Gastroesophageal sphincter (tissue), 4 donors: ENCODE data around the gene P3H1. TPM values are rescaled to one million over a fixed set of nuclear protein-coding genes. Genes with fewer than 3 reads are reported as not detected.

ENCODE experiments used
- ATAC-seq: fragments of 150-250 bp; one replicate; pipeline ENCODE4 v1.9.1; 2016; ENCODE audit warnings: mild to moderate bottlenecking, moderate library complexity
- H3K27ac ChIP-seq, 4 donors: fragments of 200-600 bp; sonication (generic) in 3 of 4; 1 replicate in 3 of 4; 2 replicates in 1 of 4; pipeline ENCODE4 v1.5.1; 2016 to 2019
- H3K27me3 ChIP-seq: fragments of 200-600 bp; sonication (generic); one replicate; pipeline ENCODE4 v1.5.1; 2019
- H3K36me3 ChIP-seq, 2 donors: fragments of 200-600 bp; sonication (generic); one replicate each; pipeline ENCODE4 v1.5.1; 2019; ENCODE audit warnings: control low read depth in 1 of 2
- H3K4me1 ChIP-seq, 3 donors: fragments of 200-600 bp; sonication (generic); 1 replicate in 2 of 3; 2 replicates in 1 of 3; pipeline ENCODE4 v1.5.1; 2016 to 2019; ENCODE audit warnings: control low read depth in 2 of 3
- H3K4me3 ChIP-seq, 2 donors: fragments of 200-600 bp; sonication (generic); one replicate each; pipeline ENCODE4 v1.5.1; 2019; ENCODE audit warnings: mild to moderate bottlenecking in 1 of 2, moderate library complexity in 1 of 2
- H3K9me3 ChIP-seq, 3 donors: fragments of 200-600 bp; sonication (generic); one replicate each; pipeline ENCODE4 v1.5.1; 2017 to 2019; ENCODE audit warnings: control low read depth in 2 of 3
- EP300 ChIP-seq: sonication (generic); formaldehyde crosslinking; IDR thresholded peaks from one replicate; pipeline ENCODE4 v1.6.1; 2017; ENCODE audit warnings: antibody characterized with exemption, mild to moderate bottlenecking
- POLR2A ChIP-seq, 2 donors: fragments of 450-650 bp; IDR thresholded peaks; one replicate each; pipeline ENCODE4 v1.6.1; 2017; ENCODE audit warnings: antibody characterized with exemption in 2 of 2, mild to moderate bottlenecking in 2 of 2, moderate library complexity in 1 of 2
- POLR2AphosphoS5 ChIP-seq: sonication (generic); formaldehyde crosslinking; IDR thresholded peaks from one replicate; pipeline ENCODE4 v1.6.1; 2017; ENCODE audit warnings: antibody characterized with exemption
- WGBS, 2 donors: methylation state at CpG; one replicate each; pipeline ENCODE4 v1.1.5; 2018; ENCODE audit warnings: low coverage in 1 of 2; 5-methylcytosine and 5-hydroxymethylcytosine counted together
- total RNA-seq, 4 donors: library from RNA; depleted of rRNA; stranded (reverse); fragments of >200 nt; gene quantifications; one replicate each; pipeline ENCODE4 v1.1.0, GENCODE V29; 2016
- TF ChIP-seq, protein P1 (sequence below), 4 experiments: fragments of 200-600 bp in 2 of 4; fragments of 450-650 bp in 2 of 4; sonication (generic) in 1 of 4; IDR thresholded peaks; one replicate each; pipeline ENCODE4 v1.5.1; 2017 to 2019; ENCODE audit warnings: antibody characterized with exemption in 4 of 4, mild to moderate bottlenecking in 2 of 4, moderate library complexity in 2 of 4

The P3H1 gene
- total RNA-seq, 4 donors from 2014 or later, result 21.7 to 27.4 (median 23.0) TPM

DNA sequence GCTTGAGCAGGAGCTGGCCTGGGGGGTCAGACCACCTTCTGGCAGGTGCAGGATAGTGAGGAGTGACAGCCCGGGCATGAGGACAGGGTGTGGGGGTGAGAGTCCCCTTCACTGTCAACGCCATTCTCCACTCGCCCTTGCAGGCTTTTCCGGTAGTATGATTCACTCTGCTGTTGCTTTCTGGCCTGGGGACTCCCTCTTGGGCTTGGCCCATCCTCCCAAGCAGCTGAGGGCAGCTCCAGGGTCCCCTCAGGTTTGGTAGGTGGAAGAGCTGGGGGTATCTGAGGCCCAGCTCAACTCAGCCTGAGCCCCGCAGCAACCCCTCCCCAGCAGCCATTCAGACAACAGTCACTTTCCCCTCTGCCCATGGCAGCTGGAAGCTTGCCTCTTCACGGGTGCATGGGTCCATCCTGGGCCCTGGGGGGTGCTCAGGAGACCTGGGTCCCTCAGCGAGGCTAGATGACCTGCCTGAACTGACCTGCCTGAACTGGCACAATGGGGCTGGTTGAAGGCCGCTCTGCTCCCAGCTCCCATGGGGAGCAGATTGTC, 28.1 kb downstream of the P3H1 start:
- Histone ChIP-seq H3K36me3 (no peaks in the 10 kb centered on the region), H3K9me3 (no peaks in the 10 kb centered on the region), H3K4me3 (no peak overlapping the region), H3K27me3 (peaks cover 7% of the 10 kb centered on the region), H3K4me1 (no peaks in the 10 kb centered on the region), H3K27ac (no peak overlapping the region)
- WGBS, 2 donors, result no CpG with 5 or more reads among the region's 8 CpGs
- TF ChIP-seq POLR2AphosphoS5 (no peak), EP300 (no peak)
- ATAC-seq, result no peak

DNA sequence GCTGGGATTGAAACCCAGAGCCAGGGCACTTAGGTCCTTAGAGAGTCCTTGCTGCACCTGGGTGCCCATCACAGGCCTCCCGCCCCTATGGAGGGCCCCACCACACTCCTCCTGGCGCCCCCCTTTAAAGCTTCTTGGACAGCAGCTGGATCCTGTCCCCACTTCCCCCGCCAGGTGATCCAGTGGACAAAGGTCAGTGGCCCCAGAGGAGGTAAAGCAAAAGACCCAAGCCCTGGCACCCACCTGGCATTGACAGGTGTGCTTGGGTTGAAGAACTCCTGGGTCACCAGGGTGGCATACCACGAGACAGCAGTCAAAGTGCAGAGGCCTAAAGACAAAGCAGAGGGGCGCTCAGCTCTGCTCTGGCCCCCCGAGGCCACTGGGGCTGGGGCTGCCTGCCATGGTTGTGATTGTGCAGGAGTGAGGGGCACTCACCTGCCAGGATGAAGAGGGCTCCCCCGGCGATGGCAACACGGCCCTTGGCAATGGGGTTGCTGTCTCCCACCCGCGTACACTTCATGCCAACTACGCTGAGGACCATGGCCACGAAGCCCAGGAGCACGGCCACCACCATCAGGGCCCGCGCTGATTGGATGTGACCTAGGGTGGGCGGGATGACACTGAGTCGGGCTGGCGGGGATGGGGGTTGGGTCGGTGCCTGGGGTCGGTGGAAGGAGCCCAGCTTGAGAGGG, 28.7 kb downstream of the P3H1 start:
- no peaks in the 10 kb centered on the region for H3K36me3 ChIP-seq
- no peak for TF ChIP-seq EP300
- no peak for TF ChIP-seq POLR2A (IDR thresholded peaks at IDR 0.05)
- TF ChIP-seq, protein P1, sequence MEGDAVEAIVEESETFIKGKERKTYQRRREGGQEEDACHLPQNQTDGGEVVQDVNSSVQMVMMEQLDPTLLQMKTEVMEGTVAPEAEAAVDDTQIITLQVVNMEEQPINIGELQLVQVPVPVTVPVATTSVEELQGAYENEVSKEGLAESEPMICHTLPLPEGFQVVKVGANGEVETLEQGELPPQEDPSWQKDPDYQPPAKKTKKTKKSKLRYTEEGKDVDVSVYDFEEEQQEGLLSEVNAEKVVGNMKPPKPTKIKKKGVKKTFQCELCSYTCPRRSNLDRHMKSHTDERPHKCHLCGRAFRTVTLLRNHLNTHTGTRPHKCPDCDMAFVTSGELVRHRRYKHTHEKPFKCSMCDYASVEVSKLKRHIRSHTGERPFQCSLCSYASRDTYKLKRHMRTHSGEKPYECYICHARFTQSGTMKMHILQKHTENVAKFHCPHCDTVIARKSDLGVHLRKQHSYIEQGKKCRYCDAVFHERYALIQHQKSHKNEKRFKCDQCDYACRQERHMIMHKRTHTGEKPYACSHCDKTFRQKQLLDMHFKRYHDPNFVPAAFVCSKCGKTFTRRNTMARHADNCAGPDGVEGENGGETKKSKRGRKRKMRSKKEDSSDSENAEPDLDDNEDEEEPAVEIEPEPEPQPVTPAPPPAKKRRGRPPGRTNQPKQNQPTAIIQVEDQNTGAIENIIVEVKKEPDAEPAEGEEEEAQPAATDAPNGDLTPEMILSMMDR (IDR thresholded peaks at IDR 0.05), result no peak
- no peak for TF ChIP-seq POLR2AphosphoS5
- no peaks in the 10 kb centered on the region for H3K4me1 ChIP-seq
- H3K9me3 ChIP-seq, result no peaks in the 10 kb centered on the region
- H3K4me3 ChIP-seq, result no peak overlapping the region
- H3K27me3 ChIP-seq, result peaks cover 7% of the 10 kb centered on the region
- ATAC-seq, result no peak
- WGBS, 2 donors, result no CpG with 5 or more reads among the region's 21 CpGs
- H3K27ac ChIP-seq, result no peak overlapping the region

DNA sequence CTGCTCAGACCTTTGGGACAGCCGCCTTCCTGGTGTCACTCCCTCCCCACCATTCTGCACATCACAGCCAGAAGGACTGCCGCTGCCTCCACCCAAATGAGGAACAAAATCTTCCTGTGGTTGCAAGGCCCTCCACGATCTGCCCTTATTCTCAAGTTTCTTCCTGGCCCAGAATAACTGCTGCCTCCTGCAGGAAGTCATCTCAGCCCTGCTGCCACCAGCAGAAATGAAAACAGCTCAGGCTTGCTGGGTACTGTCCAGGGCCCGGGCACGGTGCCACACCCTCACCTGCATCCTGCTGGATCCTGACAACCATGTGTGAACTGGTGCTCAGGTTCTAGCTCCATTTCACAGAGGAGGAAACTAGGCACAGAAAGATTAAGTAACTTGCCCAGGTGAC, 29.6 kb downstream of the P3H1 start:
- no peaks in the 10 kb centered on the region for H3K36me3 ChIP-seq
- no peaks in the 10 kb centered on the region for H3K4me1 ChIP-seq
- 62 to 83% methylated on average over 2 to 3 of the region's 5 CpGs for WGBS, 2 donors
- no peak overlapping the region for H3K27ac ChIP-seq
- peak; percentile 12 for ATAC-seq
- H3K4me3 ChIP-seq, result no peak overlapping the region
- TF ChIP-seq POLR2A (IDR thresholded peaks at IDR 0.05) (no peak), EP300 (no peak), POLR2AphosphoS5 (no peak)
- TF ChIP-seq, protein P1 (IDR thresholded peaks at IDR 0.05), result no peak
- no peaks in the 10 kb centered on the region for H3K9me3 ChIP-seq
- peaks cover 7% of the 10 kb centered on the region for H3K27me3 ChIP-seq

DNA sequence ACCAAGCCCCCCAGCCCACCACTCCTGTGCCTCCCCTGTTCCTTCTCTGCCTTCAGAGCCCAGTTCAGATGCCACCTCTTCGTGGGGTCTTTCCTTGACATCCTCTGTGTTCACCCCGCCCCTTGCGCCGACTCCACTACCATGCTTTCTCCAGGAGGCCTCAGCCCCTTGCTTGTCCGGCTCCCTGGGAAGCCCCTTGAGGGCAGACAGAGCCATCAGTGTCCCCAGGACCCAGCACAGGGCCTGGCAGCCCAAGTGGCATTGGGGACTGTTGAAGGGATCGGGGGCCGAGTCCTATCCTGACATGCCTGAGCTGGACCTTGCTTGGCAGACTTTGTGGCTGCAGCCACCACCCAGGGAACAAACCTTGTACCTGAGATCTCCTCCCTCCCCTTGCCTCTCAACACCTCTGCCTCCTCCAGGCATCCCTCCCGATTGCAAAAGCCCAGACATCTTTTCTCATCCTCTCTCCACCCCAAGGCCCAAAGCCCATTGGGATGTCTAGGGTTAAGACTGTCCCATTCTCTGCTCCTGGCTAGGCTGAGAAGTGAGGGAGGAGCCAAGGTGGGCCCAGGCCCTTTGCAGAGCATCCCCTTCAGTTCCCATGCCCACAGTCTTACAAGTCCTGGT, 30.1 kb downstream of the P3H1 start:
- H3K4me1 ChIP-seq, result no peaks in the 10 kb centered on the region
- peaks cover 7% of the 10 kb centered on the region for H3K27me3 ChIP-seq
- H3K36me3 ChIP-seq, result no peaks in the 10 kb centered on the region
- H3K27ac ChIP-seq, result no peak overlapping the region
- WGBS, 2 donors, result 89% methylated on average over 5 of the region's 8 CpGs; no CpG with 5 or more reads in 1 of the 2 donors
- TF ChIP-seq EP300, result no peak
- TF ChIP-seq POLR2AphosphoS5, result no peak
- TF ChIP-seq, protein P1 (IDR thresholded peaks at IDR 0.05), result no peak
- no peak for TF ChIP-seq POLR2A (IDR thresholded peaks at IDR 0.05)
- no peaks in the 10 kb centered on the region for H3K9me3 ChIP-seq
- no peak for ATAC-seq
- H3K4me3 ChIP-seq, result no peak overlapping the region

DNA sequence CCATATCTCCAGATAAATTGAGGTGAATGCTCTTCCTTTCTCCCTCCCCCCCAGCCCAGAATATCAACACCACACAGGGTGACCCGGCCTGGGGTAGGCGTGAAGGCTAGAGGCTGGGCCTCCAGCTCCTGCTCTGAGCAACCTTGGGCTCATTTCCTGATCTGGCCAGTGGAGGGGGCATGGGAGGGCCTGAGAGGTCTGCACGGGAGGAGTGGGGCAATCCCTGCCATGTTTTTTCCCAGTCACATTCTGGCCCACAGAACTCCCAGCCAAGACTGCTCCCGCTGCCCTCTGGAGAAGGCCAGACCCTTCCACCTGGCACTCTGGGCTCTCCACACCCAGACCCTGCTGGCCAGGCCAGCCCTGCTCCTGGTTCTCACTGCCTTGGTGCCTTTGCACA, 30.7 kb downstream of the P3H1 start:
- Histone ChIP-seq H3K4me3 (no peak overlapping the region), H3K36me3 (no peaks in the 10 kb centered on the region), H3K27ac (no peak overlapping the region), H3K9me3 (no peaks in the 10 kb centered on the region), H3K27me3 (peaks cover 7% of the 10 kb centered on the region), H3K4me1 (no peaks in the 10 kb centered on the region)
- TF ChIP-seq POLR2A (IDR thresholded peaks at IDR 0.05) (no peak), EP300 (no peak), POLR2AphosphoS5 (no peak)
- TF ChIP-seq, protein P1 (IDR thresholded peaks at IDR 0.05), result no peak
- whole genome bisulfite sequencing, 2 donors, result 50 to 100% methylated on average over 1 to 2 of the region's 4 CpGs
- no peak for ATAC-seq
